WERI-Rb-1 (cell line): ENCODE data around the gene NRAP.

Experiments
- DNase-seq: peaks from one replicate; pipeline ENCODE4 v3.0.0-alpha.2; 2020
- H3K27ac ChIP-seq: fragments of 250-450 bp; sonication (Bioruptor Pico); 2 replicates; pipeline ENCODE4 v1.5.1; 2020; ENCODE audit warnings: mild to moderate bottlenecking, moderate library complexity
- H3K27me3 ChIP-seq: fragments of 250-450 bp; sonication (Bioruptor Pico); 2 replicates; pipeline ENCODE4 v1.5.1; 2021; ENCODE audit warnings: mild to moderate bottlenecking, low read depth, moderate library complexity; ENCODE audit not compliant: insufficient read depth, severe bottlenecking
- H3K36me3 ChIP-seq: fragments of 250-450 bp; sonication (Bioruptor Pico); 2 replicates; pipeline ENCODE4 v1.5.1; 2020; ENCODE audit warnings: mild to moderate bottlenecking, moderate library complexity
- H3K4me3 ChIP-seq: 2 replicates; pipeline ENCODE4 v1.5.1; 2011; ENCODE audit warnings: low read depth, mild to moderate bottlenecking, control low read depth, low read length
- H3K9me3 ChIP-seq: fragments of 250-450 bp; sonication (Bioruptor Pico); 2 replicates; pipeline ENCODE4 v1.5.1; 2021; ENCODE audit warnings: mild to moderate bottlenecking, moderate library complexity; ENCODE audit not compliant: severe bottlenecking
- TF ChIP-seq, protein P1 (sequence below): IDR thresholded peaks from 2 replicates; pipeline ENCODE4 v1.5.1; 2011; ENCODE audit warnings: low read depth, mild to moderate bottlenecking, control low read depth, inconsistent platforms, low read length

Gene NRAP

GRCh38 chr10:113603057-113603777 is 60.6 kb downstream of the NRAP start:
- H3K9me3 ChIP-seq: no peaks in the 10 kb centered on the region
- no peaks in the 10 kb centered on the region for H3K36me3 ChIP-seq
- no peak for DNase-seq
- TF ChIP-seq, protein P1, sequence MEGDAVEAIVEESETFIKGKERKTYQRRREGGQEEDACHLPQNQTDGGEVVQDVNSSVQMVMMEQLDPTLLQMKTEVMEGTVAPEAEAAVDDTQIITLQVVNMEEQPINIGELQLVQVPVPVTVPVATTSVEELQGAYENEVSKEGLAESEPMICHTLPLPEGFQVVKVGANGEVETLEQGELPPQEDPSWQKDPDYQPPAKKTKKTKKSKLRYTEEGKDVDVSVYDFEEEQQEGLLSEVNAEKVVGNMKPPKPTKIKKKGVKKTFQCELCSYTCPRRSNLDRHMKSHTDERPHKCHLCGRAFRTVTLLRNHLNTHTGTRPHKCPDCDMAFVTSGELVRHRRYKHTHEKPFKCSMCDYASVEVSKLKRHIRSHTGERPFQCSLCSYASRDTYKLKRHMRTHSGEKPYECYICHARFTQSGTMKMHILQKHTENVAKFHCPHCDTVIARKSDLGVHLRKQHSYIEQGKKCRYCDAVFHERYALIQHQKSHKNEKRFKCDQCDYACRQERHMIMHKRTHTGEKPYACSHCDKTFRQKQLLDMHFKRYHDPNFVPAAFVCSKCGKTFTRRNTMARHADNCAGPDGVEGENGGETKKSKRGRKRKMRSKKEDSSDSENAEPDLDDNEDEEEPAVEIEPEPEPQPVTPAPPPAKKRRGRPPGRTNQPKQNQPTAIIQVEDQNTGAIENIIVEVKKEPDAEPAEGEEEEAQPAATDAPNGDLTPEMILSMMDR: no peak
- H3K4me3 ChIP-seq: no peak overlapping the region
- H3K27ac ChIP-seq: no peak overlapping the region
- H3K27me3 ChIP-seq: no peaks in the 10 kb centered on the region

DNA sequence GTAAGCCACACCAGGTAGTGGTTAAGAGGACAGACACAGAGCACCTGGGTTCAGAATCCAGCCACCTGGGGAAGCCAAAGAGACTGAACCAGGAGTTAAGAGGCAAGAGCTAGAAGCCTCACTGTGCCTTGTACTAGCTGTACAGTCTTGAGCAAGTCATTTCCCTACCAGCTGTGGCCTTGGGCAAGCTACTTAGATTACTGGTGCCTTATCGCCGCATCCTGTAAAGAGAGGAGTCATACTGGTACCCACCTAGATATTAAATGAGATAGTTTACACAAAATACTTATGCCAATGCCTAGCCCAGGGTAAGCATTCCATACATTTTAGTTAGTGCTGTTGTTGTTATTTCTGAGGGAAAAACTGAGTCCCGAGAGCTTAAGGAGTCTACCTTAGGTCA is 63.3 kb downstream of the NRAP start:
- DNase-seq: no peak
- Histone ChIP-seq H3K4me3 (no peak overlapping the region), H3K9me3 (no peaks in the 10 kb centered on the region), H3K36me3 (no peaks in the 10 kb centered on the region), H3K27ac (no peak overlapping the region), H3K27me3 (no peaks in the 10 kb centered on the region)
- TF ChIP-seq, protein P1: no peak

DNA sequence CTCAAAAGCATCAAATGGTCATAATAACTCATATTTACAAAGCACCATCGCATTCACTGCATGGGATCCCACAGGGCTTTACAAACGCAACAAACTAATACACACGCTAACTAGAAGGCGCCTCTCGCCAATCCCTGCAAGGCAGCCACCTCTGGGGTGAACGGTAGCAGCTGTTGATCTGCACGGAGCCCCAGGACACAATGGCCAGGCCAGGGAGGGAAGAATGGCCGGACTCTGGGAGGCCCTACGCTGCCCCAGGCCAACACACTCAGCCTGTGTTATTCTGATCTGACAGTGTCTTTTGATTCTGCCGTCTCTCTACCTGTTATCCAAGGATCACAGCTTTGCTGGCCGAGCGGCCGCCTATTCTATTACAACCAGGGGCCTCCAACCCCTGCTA is 69.2 kb downstream of the NRAP start:
- Histone ChIP-seq H3K27ac (no peak overlapping the region), H3K9me3 (no peaks in the 10 kb centered on the region), H3K36me3 (no peaks in the 10 kb centered on the region), H3K27me3 (no peaks in the 10 kb centered on the region), H3K4me3 (no peak overlapping the region)
- TF ChIP-seq, protein P1: no peak
- no peak for DNase-seq

DNA sequence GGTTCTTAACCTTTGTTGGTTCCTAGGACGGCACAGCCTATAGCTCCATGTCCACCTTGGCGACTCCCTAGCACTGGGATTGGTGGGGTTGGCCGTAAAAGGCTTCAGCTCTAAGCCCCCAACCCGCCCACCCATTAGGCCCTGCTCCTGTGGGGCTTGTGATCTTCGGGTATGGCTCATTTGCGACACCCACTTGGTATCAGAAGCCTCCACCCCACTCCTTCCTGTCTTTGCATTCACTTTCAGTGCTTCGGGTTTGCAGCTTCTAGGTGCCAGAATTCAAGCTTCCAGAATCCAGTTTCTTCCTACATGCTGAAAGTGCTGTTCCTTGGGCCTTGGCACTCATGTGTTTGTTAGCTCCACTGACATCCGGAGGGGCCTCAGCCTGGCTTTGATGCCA is 71.5 kb downstream of the NRAP start:
- Histone ChIP-seq H3K27ac (no peak overlapping the region), H3K27me3 (no peaks in the 10 kb centered on the region)

GRCh38 chr10:113590581-113590980 is 73.3 kb downstream of the NRAP start:
- Histone ChIP-seq H3K4me3 (no peak overlapping the region), H3K36me3 (no peaks in the 10 kb centered on the region), H3K27ac (no peak overlapping the region), H3K9me3 (no peaks in the 10 kb centered on the region), H3K27me3 (no peaks in the 10 kb centered on the region)
- DNase-seq: no peak
- TF ChIP-seq, protein P1: no peak

More for the DNA sequence above, 71.5 kb downstream of the NRAP start:
- H3K4me3 ChIP-seq: no peak overlapping the region
- TF ChIP-seq, protein P1: no peak
- DNase-seq: no peak
- H3K9me3 ChIP-seq: no peaks in the 10 kb centered on the region
- no peaks in the 10 kb centered on the region for H3K36me3 ChIP-seq
